IPS DF 4.7 (cell line): Measurements from ENCODE around the gene PABPN1L.
"Not testable (repeated sequence)": the region's sequence is repeated elsewhere in the genome, so short reads cannot be mapped to it uniquely, and the experiment has no call there.

Experiments used
- DNase-seq: peaks from one replicate; pipeline ENCODE4 v3.0.0-alpha.2; 2013; ENCODE audit warnings: low spot score; ENCODE audit errors: extremely low read depth

The PABPN1L gene

GRCh38 chr16:88901718-88902337 lies 35.4 kb upstream of the PABPN1L start:
- DNase-seq = no peak

- no peak for DNase-seq
Observed at GRCh38 chr16:88900662-88901052, 34.2 kb upstream of the PABPN1L start.

GRCh38 chr16:88899901-88900661 lies 33.6 kb upstream of the PABPN1L start:
- DNase-seq = no peak

- DNase-seq = no peak
Observed at GRCh38 chr16:88897696-88898425, 31.4 kb upstream of the PABPN1L start.

GRCh38 chr16:88896238-88897070 lies 30.0 kb upstream of the PABPN1L start:
- DNase-seq = no peak

GRCh38 chr16:88895335-88895734 lies 28.9 kb upstream of the PABPN1L start:
- no peak for DNase-seq

- DNase-seq = no peak
Observed at GRCh38 chr16:88894681-88895300, 28.3 kb upstream of the PABPN1L start.

GRCh38 chr16:88894266-88894665 lies 27.8 kb upstream of the PABPN1L start:
- DNase-seq = not testable (repeated sequence)

- no peak for DNase-seq
Observed at GRCh38 chr16:88893127-88893968, 26.9 kb upstream of the PABPN1L start.

GRCh38 chr16:88892065-88892464 lies 25.6 kb upstream of the PABPN1L start:
- DNase-seq = no peak

GRCh38 chr16:88891083-88891482 lies 24.6 kb upstream of the PABPN1L start:
- DNase-seq = no peak

- DNase-seq = not testable (repeated sequence)
Observed at GRCh38 chr16:88889702-88890352, 23.4 kb upstream of the PABPN1L start.

- no peak for DNase-seq
Observed at GRCh38 chr16:88888461-88889387, 22.3 kb upstream of the PABPN1L start.

- DNase-seq = no peak
Observed at GRCh38 chr16:88888057-88888456, 21.6 kb upstream of the PABPN1L start.

GRCh38 chr16:88886845-88887521 lies 20.5 kb upstream of the PABPN1L start:
- no peak for DNase-seq

- no peak for DNase-seq
Observed at GRCh38 chr16:88886420-88886844, 20.0 kb upstream of the PABPN1L start.

- DNase-seq = no peak
Observed at GRCh38 chr16:88885693-88886280, 19.3 kb upstream of the PABPN1L start.
